Measurements from ENCODE around the gene TSPAN12.

The TSPAN12 gene

GRCh38 chr7:120738816-120739215, 119.1 kb downstream of the TSPAN12 start:
- peak; percentile 31 for DNase-seq

Data from DMS53 (cell line).